ENCODE measurements around the gene TBX19.

DNA sequence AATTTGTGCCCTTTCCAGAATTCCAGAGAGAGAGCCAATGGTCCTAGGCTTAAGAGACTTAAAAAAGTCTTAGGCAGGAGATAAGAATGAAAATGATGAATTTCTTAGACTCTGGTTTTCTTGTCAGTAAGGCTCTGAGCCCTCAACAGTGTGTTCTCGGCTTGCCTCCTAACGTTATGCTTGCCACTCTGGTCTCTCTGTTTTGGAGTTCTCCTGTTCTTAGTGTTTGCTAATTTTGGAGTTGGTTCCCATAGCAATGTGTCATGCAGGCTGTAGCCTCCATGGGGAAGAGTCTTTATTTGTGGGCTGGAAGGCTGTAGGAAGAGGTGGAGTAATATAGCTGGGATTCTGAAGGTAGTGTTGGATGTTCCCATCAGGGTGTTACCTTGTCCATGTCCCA, 19.9 kb downstream of the TBX19 start:
- TF ChIP-seq, protein P1, sequence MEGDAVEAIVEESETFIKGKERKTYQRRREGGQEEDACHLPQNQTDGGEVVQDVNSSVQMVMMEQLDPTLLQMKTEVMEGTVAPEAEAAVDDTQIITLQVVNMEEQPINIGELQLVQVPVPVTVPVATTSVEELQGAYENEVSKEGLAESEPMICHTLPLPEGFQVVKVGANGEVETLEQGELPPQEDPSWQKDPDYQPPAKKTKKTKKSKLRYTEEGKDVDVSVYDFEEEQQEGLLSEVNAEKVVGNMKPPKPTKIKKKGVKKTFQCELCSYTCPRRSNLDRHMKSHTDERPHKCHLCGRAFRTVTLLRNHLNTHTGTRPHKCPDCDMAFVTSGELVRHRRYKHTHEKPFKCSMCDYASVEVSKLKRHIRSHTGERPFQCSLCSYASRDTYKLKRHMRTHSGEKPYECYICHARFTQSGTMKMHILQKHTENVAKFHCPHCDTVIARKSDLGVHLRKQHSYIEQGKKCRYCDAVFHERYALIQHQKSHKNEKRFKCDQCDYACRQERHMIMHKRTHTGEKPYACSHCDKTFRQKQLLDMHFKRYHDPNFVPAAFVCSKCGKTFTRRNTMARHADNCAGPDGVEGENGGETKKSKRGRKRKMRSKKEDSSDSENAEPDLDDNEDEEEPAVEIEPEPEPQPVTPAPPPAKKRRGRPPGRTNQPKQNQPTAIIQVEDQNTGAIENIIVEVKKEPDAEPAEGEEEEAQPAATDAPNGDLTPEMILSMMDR (IDR thresholded peaks at IDR 0.05): no peak
- no peak for TF ChIP-seq POLR2A (IDR thresholded peaks at IDR 0.05)

Measured in adrenal gland (tissue), 5 donors.